Coronary artery (tissue), 2 donors: ENCODE data around the gene XIRP1.
A peak's percentile ranks its signal among the peaks of the same experiment; 100 is the strongest.

Source experiments
- DNase-seq: peaks from one replicate; pipeline ENCODE4 v3.0.0-alpha.2; 2017; ENCODE audit warnings: low spot score
- H3K27ac ChIP-seq, 2 donors: fragments of 200-600 bp; sonication (generic); one replicate each; pipeline ENCODE4 v1.5.1; 2016 to 2019
- H3K4me3 ChIP-seq: fragments of 200-600 bp; sonication (generic); 2 replicates; pipeline ENCODE4 v1.5.1; 2016; ENCODE audit warnings: mild to moderate bottlenecking, moderate library complexity
- CTCF ChIP-seq: fragments of 200-600 bp; sonication (generic); IDR thresholded peaks from one replicate; pipeline ENCODE4 v1.5.1; 2019; ENCODE audit warnings: antibody characterized with exemption

XIRP1 gene

GRCh38 chr3:39169712-39170111 is 22.7 kb downstream of the XIRP1 start:
- no peak for TF ChIP-seq CTCF
- Histone ChIP-seq H3K4me3 (no peak overlapping the region), H3K27ac (no peak overlapping the region)
- no peak for DNase-seq

DNA sequence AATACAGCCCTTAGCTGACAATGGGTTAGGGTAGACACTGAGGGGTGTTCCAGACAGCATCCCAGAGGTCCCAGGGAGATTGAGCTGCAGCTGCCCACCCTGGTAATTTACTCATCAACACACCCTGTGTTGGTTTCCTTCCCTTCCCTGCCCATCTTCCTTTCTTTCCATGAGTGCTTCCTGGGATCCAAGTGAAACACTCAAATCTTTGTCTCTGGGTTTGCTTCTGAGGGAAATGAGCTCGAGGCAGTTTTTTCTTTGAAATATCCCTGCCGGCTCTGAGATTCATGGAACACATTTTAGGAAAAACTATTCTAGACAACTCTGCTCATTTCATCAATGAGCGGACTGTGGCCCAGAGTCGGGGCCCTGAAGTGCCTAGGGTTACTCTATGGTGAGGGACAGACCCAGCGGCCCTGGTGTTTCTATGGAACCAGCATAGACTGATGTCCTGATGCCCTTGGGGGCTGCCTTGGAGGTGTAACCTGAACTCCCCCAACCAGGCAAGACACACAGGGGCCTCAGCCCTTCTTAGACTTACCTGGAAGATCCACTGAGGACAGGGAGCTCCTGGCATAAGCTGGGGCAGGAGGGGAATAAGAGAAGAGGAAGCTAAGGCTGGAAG is 24.1 kb downstream of the XIRP1 start:
- TF ChIP-seq CTCF: no peak
- no peak for DNase-seq
- Histone ChIP-seq H3K27ac (no peak overlapping the region), H3K4me3 (no peak overlapping the region)

DNA sequence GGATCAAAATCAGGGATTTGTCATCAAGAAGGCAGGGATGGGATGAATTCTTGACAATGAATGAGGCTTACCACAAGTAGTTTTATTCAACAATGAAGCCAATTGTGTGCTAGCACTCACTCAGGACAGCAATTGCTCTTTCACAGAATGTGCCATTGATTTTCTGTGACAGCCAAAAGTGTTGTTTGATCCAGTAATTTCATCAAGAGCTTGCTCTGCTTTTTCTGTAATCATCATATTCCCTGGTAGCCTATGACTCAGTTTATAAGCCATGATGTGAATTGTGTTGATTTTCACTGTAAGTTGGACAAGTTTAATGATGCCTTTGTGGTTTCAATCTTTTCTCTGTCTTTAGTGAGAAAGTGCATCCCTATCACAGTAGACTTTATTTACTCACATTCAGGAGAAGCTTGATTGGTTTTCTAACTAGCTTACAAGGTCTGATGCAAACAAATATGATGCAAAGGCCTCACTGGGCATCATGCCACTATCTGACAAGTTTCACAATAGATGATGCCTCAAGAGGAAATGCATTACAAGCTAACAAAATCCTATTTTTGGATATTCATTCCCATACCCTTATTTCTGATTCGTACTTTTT is 25.4 kb downstream of the XIRP1 start:
- Histone ChIP-seq H3K27ac (peak overlapping the region in 1 of 2 donors; percentile 73), H3K4me3 (no peak overlapping the region)
- no peak for TF ChIP-seq CTCF
- no peak for DNase-seq

- DNase-seq: no peak
- Histone ChIP-seq H3K4me3 (no peak overlapping the region), H3K27ac (peak overlapping the region in 1 of 2 donors; percentile 73)
- TF ChIP-seq CTCF: no peak
Observed at GRCh38 chr3:39166134-39166710, 26.2 kb downstream of the XIRP1 start.

GRCh38 chr3:39165518-39165917 is 26.9 kb downstream of the XIRP1 start:
- H3K4me3 ChIP-seq: no peak overlapping the region
- no peak overlapping the region for H3K27ac ChIP-seq
- no peak for DNase-seq
- TF ChIP-seq CTCF: no peak

- no peak for DNase-seq
- TF ChIP-seq CTCF: no peak
- no peak overlapping the region for H3K4me3 ChIP-seq
- H3K27ac ChIP-seq: no peak overlapping the region
Observed at GRCh38 chr3:39164414-39164813, 28.0 kb downstream of the XIRP1 start.
